ENCODE data around the gene HCK.

DNA sequence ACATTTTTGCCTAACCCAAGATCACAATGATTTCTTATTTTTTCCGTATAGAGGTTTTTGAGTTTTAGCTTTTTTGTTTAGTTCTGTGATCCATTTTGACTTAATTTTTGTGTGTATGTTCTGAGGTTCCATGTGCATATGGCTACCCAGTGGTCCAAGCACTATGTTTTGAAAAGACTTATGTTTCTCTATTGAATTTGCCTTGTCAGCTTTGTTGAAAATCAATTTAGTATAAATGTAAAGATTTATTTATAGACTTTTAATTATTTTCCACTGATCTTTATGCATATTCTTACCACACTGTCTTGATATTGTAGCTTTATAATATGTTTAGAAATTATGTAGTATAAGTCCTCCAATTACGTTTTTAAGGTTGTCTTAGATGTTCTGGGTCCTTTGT, 67.7 kb downstream of the HCK start:
- TF ChIP-seq, protein P1, sequence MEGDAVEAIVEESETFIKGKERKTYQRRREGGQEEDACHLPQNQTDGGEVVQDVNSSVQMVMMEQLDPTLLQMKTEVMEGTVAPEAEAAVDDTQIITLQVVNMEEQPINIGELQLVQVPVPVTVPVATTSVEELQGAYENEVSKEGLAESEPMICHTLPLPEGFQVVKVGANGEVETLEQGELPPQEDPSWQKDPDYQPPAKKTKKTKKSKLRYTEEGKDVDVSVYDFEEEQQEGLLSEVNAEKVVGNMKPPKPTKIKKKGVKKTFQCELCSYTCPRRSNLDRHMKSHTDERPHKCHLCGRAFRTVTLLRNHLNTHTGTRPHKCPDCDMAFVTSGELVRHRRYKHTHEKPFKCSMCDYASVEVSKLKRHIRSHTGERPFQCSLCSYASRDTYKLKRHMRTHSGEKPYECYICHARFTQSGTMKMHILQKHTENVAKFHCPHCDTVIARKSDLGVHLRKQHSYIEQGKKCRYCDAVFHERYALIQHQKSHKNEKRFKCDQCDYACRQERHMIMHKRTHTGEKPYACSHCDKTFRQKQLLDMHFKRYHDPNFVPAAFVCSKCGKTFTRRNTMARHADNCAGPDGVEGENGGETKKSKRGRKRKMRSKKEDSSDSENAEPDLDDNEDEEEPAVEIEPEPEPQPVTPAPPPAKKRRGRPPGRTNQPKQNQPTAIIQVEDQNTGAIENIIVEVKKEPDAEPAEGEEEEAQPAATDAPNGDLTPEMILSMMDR (IDR thresholded peaks at IDR 0.05): no peak
- TF ChIP-seq POLR2A (IDR thresholded peaks at IDR 0.05): no peak

Data from lower leg skin (tissue), 3 donors.